Coronary artery (tissue), 2 donors: ENCODE data around the gene DDC.
"Not testable (repeated sequence)": the region's sequence is repeated elsewhere in the genome, so short reads cannot be mapped to it uniquely, and the experiment has no call there.

Source experiments
- DNase-seq: peaks from one replicate; pipeline ENCODE4 v3.0.0-alpha.2; 2017; ENCODE audit warnings: low spot score
- H3K27ac ChIP-seq, 2 donors: fragments of 200-600 bp; sonication (generic); one replicate each; pipeline ENCODE4 v1.5.1; 2016 to 2019
- H3K4me3 ChIP-seq: fragments of 200-600 bp; sonication (generic); 2 replicates; pipeline ENCODE4 v1.5.1; 2016; ENCODE audit warnings: mild to moderate bottlenecking, moderate library complexity
- TF ChIP-seq, protein P1 (sequence below): fragments of 200-600 bp; sonication (generic); IDR thresholded peaks from one replicate; pipeline ENCODE4 v1.5.1; 2019; ENCODE audit warnings: antibody characterized with exemption

The DDC gene

DNA sequence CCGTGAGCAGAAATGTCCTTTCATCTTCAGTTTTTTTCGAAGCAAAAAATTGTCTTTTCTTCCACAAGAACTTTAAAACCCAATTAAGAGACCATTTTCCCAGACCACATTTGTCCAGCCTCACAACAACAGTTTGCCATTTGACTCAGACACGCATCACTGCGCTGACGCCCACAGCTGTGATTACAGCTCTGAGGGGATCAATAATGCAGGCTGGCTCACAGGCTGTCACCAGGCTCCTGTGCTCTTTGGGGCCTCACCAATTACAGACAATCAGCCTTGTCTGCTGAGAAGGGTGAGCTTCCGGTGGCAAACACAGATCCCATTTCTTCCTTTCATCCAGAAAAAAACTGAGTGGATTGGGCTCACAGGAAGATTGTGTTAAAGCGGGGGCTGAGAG is 33.3 kb downstream of the DDC start:
- Histone ChIP-seq H3K4me3 (no peak overlapping the region), H3K27ac (no peak overlapping the region)
- TF ChIP-seq, protein P1, sequence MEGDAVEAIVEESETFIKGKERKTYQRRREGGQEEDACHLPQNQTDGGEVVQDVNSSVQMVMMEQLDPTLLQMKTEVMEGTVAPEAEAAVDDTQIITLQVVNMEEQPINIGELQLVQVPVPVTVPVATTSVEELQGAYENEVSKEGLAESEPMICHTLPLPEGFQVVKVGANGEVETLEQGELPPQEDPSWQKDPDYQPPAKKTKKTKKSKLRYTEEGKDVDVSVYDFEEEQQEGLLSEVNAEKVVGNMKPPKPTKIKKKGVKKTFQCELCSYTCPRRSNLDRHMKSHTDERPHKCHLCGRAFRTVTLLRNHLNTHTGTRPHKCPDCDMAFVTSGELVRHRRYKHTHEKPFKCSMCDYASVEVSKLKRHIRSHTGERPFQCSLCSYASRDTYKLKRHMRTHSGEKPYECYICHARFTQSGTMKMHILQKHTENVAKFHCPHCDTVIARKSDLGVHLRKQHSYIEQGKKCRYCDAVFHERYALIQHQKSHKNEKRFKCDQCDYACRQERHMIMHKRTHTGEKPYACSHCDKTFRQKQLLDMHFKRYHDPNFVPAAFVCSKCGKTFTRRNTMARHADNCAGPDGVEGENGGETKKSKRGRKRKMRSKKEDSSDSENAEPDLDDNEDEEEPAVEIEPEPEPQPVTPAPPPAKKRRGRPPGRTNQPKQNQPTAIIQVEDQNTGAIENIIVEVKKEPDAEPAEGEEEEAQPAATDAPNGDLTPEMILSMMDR: no peak
- peak; percentile 52 for DNase-seq

DNA sequence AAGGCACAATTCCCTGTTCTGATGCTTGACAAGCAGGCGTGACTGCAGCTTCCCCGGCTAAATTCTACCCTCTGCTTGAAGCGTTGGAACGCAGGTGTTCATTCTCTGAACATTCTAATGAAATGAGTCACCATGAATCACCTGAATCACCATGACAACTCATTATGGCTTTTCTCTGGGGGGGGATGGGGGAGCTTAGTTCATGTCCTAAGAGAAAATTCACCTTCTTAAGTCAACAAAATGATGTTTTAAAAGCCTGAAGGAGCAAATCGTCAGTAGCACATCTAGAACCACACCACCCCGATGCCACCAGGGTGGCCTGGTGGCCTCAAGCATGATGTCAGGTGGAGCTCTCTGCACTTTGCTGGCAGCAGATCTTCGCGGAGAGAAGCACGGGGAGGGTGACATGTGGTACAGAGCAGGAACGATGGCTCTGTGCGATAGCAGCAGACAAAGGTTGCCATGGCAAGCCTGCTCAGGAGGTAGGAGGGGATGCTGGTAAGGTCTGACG is 33.7 kb downstream of the DDC start:
- TF ChIP-seq, protein P1: no peak
- DNase-seq: no peak

DNA sequence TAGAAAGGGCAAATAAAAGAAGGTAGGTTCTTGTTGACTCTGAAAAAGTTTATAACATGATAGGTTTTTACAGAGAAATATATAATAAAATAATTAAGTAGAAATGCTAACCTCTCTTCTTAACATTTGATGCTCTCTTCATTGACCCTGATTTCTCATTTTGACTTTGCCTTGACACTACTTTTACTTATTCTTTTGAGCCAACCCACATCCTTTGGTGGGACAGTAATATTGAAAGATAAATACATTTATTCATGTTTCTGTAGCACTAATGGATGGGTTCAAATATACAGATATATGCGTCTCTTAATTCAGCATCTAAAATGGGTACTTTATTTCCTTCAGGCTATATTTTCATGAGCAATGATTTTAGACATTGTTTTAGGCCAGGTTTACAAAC is 34.4 kb downstream of the DDC start:
- H3K27ac ChIP-seq: no peak overlapping the region
- DNase-seq: no peak
- TF ChIP-seq, protein P1: no peak

More for the DNA sequence above, 33.7 kb downstream of the DDC start:
- H3K4me3 ChIP-seq: no peak overlapping the region
- H3K27ac ChIP-seq: no peak overlapping the region

DNA sequence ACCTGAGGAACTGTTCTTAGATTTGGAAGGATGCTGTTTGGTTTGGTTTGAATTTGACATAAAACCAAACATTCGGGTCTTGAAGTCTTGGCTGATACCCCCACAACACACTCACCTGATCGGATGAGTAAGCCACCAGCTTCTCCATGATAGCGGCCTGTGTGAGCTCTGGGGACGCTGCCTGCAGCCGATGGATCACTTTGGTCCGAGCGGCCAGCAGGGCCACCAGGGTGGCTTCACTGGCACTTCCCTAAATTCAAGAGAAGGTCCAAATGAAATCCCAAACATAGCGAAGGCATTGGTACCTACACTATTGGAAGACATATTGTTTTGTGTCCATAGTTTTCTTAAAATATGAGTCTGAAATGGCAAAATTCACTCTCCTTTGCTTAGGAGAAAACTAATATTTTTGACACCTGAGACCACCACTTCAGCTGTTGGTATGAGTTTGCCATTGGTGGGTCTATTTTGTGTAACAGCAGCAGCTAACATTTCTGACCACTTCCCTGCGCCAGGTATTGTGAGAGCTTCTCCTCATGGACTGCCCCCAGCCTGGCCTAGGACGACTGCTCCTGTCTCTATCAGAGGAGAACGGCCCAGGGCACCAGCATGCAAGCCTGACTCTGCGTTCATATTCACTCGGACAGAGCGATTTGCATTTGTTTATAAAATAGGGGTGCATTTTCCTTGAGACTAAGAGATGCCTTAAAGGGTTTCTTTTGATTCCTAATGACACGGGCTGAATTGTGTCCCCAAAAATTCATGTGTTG is 35.9 kb downstream of the DDC start:
- DNase-seq: peak; percentile 50
- Histone ChIP-seq H3K4me3 (no peak overlapping the region), H3K27ac (no peak overlapping the region)
- TF ChIP-seq, protein P1: no peak

More for the DNA sequence above, 34.4 kb downstream of the DDC start:
- H3K4me3 ChIP-seq: no peak overlapping the region

DNA sequence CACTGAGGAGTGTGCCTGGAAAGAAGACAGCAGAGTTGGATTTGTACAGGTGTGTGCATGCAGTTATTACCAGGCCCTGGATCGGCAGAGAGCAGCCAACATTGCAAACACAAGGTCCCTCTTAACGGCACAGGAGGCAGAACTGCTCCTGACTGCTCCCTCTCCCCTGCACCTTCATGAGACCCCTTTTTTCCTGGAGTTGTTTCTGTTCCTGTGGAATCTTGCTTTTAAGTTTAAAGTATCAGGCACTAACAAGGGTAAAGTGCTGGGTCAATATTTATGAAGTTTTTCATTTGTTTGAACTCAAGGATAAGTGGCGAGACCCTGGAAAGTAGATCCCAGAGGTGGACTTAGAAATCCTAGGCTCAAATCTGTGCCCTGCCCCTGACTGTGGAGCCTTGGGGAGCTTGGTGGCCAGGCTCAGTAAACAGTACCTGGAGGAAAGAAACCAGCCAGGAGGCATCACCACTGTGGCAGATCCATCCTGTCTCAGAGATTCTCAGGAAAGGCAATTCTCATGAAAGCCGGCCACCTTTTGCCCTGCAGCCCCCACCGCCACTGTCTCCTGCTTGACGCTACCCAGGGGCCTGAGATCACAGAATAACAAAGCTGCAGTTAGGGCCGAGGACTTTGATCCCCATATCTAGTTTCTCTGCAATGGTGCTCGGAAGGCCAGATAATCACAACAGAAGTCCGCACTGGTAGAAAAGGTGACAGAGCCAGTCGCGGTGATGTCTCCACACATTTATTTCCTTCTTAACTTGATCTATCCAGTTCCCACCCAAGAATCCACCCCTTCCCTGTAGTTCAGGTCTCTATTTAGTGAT is 36.7 kb downstream of the DDC start:
- H3K27ac ChIP-seq: no peak overlapping the region
- H3K4me3 ChIP-seq: no peak overlapping the region
- TF ChIP-seq, protein P1: no peak
- no peak for DNase-seq

DNA sequence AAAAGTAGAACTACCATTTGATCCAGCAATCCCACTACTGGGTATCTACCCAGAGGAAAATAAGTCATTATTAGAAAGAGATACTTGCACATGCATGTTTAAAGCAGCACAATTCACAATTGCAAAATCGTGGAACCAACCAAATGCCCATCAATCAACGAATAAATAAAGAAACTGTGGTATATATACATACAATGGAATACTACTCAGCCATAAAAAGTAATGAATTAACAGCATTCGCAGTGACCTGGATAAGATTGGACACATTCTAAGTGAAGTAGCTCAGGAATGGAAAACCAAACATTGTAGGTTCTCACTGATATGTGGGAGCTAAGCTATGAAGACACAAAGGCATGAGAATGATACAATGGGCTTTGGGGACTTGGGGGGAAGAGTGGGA is 45.9 kb downstream of the DDC start:
- not testable (repeated sequence) for H3K4me3 ChIP-seq, H3K27ac ChIP-seq, DNase-seq

DNA sequence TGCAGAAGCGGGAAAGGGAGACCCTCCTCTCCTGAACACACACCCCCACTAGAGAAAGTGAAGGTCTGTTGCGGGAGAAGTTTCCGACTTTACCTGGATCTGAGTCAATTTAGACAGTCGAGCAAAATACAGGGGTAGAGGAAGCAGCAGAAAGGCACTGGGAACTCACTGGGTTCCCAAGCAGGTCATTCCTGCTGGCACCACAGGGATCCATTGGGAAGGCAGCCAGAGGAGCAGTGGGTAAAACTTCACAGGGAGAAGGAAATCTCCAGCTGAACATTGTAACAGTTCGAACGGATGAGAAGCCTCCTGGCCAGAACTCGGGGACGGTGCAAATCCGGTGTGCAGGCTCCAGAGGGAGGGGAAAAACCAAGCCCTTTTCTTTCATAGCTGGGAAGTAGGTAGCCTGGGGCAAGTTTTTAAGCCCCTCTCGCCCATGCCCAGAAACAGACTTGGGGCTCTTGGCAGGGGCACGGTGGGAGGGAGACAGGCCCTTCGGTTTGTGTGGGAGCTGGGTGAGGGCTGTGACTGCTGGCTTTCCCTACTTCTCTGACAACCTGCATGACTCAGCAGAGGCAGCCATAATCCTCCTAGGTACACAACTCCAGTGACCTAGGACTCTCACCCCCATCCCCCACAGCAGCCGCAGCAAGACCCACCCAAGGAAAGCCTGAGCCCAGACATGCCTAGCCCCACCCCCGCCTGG is 51.9 kb downstream of the DDC start:
- TF ChIP-seq, protein P1: no peak
- no peak for DNase-seq
- Histone ChIP-seq H3K27ac (no peak overlapping the region), H3K4me3 (no peak overlapping the region)
